ENCODE results near the gene PLCD3.

DNA sequence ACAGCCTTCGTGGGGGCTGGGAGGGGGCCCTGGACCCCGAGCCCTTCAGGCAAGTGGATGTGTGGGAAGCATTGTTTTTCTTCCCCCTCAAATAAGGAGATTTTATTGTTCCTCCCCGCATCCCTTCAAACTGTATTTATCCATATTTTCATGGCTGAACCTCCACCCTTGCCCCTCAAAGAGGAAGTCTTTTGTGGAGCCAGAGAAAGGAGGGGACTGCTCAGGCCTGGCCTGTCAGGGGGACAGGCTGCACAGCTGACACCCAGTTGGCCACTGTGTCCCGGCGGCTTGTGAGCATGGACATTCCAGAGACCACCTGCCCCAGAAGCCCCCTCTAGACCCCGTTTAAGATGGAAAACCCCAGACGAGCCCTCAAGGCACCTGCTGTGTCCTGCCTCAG is 45.2 kb upstream of the PLCD3 start:
- TF ChIP-seq, protein P1, sequence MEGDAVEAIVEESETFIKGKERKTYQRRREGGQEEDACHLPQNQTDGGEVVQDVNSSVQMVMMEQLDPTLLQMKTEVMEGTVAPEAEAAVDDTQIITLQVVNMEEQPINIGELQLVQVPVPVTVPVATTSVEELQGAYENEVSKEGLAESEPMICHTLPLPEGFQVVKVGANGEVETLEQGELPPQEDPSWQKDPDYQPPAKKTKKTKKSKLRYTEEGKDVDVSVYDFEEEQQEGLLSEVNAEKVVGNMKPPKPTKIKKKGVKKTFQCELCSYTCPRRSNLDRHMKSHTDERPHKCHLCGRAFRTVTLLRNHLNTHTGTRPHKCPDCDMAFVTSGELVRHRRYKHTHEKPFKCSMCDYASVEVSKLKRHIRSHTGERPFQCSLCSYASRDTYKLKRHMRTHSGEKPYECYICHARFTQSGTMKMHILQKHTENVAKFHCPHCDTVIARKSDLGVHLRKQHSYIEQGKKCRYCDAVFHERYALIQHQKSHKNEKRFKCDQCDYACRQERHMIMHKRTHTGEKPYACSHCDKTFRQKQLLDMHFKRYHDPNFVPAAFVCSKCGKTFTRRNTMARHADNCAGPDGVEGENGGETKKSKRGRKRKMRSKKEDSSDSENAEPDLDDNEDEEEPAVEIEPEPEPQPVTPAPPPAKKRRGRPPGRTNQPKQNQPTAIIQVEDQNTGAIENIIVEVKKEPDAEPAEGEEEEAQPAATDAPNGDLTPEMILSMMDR (conservative IDR thresholded peaks at IDR 0.05; ENCODE audit: low read length), result no peak
- no peak for TF ChIP-seq EZH2phosphoT487 (IDR thresholded peaks at IDR 0.05; ENCODE audit: borderline replicate concordance, low read depth, low read length)
